SU-DHL-6 (cell line): ENCODE results near the gene ADAMTS14.

Experiments
- EZH2phosphoT487 ChIP-seq: fragments of 200-600 bp; sonication (generic), shearing (Covaris generic); conservative IDR thresholded peaks from 2 replicates; pipeline ENCODE4 v1.6.1; 2018; ENCODE audit warnings: mild to moderate bottlenecking, antibody characterized with exemption, low read length, moderate library complexity, mixed read lengths
- TF ChIP-seq, protein P1 (sequence below): fragments of 200-600 bp; sonication (generic); IDR thresholded peaks from one replicate; pipeline ENCODE4 v1.5.1; 2017; ENCODE audit warnings: antibody characterized with exemption, mild to moderate bottlenecking, low read length, moderate library complexity; ENCODE audit not compliant: insufficient read depth, poor library complexity, severe bottlenecking

DNA sequence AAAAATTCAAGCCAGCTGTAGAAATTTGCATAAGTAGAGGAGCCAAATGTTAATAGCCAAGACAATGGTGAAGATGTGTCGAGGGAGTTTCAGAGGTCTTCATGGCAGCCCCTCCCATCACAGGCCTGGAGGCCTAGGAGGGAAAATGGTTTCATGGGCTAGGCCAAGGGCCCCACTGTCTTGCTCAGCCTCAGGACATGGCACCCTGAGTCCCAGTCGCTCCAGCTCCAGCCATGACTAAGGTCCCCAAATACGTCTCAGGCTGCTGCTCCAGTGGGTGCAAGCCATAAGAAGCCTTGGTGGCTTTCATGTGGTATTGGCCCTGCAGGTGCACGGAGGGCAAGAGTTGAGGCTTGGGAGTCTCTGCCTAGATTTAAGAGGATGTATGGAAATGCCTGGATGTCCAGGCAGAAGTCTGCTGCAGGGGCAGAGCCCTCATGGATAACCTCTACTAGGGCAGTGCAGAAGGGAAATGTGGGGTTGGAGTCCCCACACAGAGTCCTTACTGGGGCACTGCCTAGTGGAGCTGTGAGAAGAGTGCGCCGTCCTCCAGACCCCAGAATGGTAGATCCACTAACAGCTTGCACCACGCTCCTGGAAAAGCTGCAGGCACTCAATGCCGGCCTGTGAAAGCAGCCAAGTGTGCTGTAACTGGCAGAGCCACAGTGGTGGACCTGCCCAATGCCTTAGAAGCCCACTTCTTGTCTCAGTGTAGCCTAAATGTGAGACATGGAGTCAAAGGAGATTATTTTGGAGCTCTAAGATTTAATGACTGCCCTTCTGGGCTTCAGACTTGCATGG is 93.7 kb downstream of the ADAMTS14 start:
- TF ChIP-seq, protein P1, sequence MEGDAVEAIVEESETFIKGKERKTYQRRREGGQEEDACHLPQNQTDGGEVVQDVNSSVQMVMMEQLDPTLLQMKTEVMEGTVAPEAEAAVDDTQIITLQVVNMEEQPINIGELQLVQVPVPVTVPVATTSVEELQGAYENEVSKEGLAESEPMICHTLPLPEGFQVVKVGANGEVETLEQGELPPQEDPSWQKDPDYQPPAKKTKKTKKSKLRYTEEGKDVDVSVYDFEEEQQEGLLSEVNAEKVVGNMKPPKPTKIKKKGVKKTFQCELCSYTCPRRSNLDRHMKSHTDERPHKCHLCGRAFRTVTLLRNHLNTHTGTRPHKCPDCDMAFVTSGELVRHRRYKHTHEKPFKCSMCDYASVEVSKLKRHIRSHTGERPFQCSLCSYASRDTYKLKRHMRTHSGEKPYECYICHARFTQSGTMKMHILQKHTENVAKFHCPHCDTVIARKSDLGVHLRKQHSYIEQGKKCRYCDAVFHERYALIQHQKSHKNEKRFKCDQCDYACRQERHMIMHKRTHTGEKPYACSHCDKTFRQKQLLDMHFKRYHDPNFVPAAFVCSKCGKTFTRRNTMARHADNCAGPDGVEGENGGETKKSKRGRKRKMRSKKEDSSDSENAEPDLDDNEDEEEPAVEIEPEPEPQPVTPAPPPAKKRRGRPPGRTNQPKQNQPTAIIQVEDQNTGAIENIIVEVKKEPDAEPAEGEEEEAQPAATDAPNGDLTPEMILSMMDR, result no peak
- no peak for TF ChIP-seq EZH2phosphoT487
